Testis (tissue), 3 donors: ENCODE measurements around the gene LMBRD1. TPM values are rescaled to one million over a fixed set of nuclear protein-coding genes. Genes with fewer than 3 reads are reported as not detected.

Experiments
- DNase-seq: peaks from one replicate; pipeline ENCODE4 v3.0.0-alpha.2; 2019
- H3K27ac ChIP-seq, 2 donors: fragments of 200-600 bp; sonication (generic); one replicate each; pipeline ENCODE4 v1.5.1; 2019
- H3K27me3 ChIP-seq: fragments of 200-600 bp; sonication (generic); one replicate; pipeline ENCODE4 v1.5.1; 2019
- H3K36me3 ChIP-seq: fragments of 200-600 bp; sonication (generic); one replicate; pipeline ENCODE4 v1.5.1; 2017; ENCODE audit warnings: low read depth; ENCODE audit errors: missing control alignments
- H3K4me1 ChIP-seq: fragments of 200-600 bp; sonication (generic); one replicate; pipeline ENCODE4 v1.5.1; 2019
- H3K4me3 ChIP-seq, 2 donors: fragments of 200-600 bp; sonication (generic); one replicate each; pipeline ENCODE4 v1.5.1; 2017 to 2019
- H3K9me3 ChIP-seq: fragments of 200-600 bp; sonication (generic); one replicate; pipeline ENCODE4 v1.5.1; 2017
- POLR2A ChIP-seq: fragments of 450-650 bp; IDR thresholded peaks from one replicate; pipeline ENCODE4 v1.6.1; 2017; ENCODE audit warnings: antibody characterized with exemption, mild to moderate bottlenecking, moderate library complexity
- WGBS, 2 donors: methylation state at CpG; one replicate each; pipeline ENCODE4 v1.1.5; 2018; 5-methylcytosine and 5-hydroxymethylcytosine counted together
- intact Hi-C: fragments of 100-400 bp; cut with DNase I; formaldehyde crosslinking; loops from one replicate; pipeline ENCODE4 v1.15.1; 2023; ENCODE audit warnings: low total_unique reads
- polyA plus RNA-seq: library from polyadenylated mRNA; stranded (reverse); fragments of 350-450 nt; fragmentation: Illumina TruSeq; extraction: RNeasy Lipid Tissue Mini Kit (QIAGEN cat#74804); gene quantifications from one replicate; pipeline ENCODE4 v1.2.3, GENCODE V29; 2014; ENCODE audit warnings: low read depth, low replicate concordance; ENCODE audit not compliant: insufficient read depth
- total RNA-seq, 2 donors: library from RNA; depleted of rRNA; stranded (reverse); fragments of >200 nt; gene quantifications; one replicate each; pipeline ENCODE4 v1.2.3, GENCODE V29; 2016
- TF ChIP-seq, protein P1 (sequence below), 3 experiments: fragments of 450-650 bp in 2 of 3; fragments of 200-600 bp in 1 of 3; sonication (generic) in 1 of 3; IDR thresholded peaks; one replicate each; pipeline ENCODE4 v1.5.1; 2016 to 2019; ENCODE audit warnings: antibody characterized with exemption in 3 of 3, mild to moderate bottlenecking in 2 of 3, moderate library complexity in 1 of 3

LMBRD1 gene
- total and polyA plus RNA-seq, 3 donors from 2014 or later: 43.0 to 54.4 (median 49.2) TPM

- Histone ChIP-seq H3K36me3 (no peaks in the 10 kb centered on the region), H3K4me1 (no peaks in the 10 kb centered on the region), H3K4me3 (no peak overlapping the region), H3K27me3 (no peaks in the 10 kb centered on the region), H3K9me3 (no peaks in the 10 kb centered on the region), H3K27ac (no peak overlapping the region)
- 94 to 97% methylated on average over 1 of the region's 1 CpG for WGBS, 2 donors
- TF ChIP-seq POLR2A: no peak
- TF ChIP-seq, protein P1, sequence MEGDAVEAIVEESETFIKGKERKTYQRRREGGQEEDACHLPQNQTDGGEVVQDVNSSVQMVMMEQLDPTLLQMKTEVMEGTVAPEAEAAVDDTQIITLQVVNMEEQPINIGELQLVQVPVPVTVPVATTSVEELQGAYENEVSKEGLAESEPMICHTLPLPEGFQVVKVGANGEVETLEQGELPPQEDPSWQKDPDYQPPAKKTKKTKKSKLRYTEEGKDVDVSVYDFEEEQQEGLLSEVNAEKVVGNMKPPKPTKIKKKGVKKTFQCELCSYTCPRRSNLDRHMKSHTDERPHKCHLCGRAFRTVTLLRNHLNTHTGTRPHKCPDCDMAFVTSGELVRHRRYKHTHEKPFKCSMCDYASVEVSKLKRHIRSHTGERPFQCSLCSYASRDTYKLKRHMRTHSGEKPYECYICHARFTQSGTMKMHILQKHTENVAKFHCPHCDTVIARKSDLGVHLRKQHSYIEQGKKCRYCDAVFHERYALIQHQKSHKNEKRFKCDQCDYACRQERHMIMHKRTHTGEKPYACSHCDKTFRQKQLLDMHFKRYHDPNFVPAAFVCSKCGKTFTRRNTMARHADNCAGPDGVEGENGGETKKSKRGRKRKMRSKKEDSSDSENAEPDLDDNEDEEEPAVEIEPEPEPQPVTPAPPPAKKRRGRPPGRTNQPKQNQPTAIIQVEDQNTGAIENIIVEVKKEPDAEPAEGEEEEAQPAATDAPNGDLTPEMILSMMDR (IDR thresholded peaks at IDR 0.05): no peak
- DNase-seq: peak; percentile 24
- intact Hi-C loops: no loop called here
Measured at GRCh38 chr6:69820438-69820837, 23.6 kb upstream of the LMBRD1 start.

DNA sequence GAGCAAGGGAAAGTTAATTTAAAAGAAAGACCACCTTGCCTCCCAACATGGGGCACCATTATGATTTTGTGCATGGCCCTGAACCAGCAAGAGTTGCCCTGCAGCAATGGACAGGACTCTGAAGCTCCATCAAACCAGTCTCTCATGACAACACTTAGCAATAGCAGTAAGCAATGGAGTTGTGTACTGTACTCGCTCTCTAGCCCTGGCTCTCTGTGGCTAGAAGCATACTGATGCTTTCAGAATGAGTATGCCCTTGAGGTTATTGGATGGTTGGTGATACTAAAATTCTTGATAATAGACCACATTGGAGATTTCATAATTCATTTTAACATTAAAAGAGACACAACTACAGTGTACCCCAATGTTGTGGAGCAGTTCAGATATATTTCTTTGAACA lies 23.2 kb upstream of the LMBRD1 start:
- no peaks in the 10 kb centered on the region for H3K36me3 ChIP-seq

DNA sequence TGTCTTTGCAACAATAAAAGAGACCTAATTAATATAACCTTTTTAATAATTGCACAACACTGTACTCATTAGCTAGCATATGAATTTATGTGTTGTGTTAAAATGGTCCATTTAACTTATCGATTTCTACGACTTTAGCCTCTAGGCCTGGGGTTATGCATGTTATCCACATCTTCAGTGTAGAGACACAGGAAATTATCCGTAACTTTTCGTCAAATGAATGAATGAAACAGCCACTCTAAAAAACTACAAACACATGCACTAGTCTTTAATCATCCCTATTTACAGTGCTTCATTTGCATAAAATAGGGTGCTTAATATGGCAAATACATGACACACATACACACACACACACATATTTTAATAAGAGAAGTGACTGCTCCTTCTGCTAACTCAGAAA lies 22.3 kb upstream of the LMBRD1 start:
- Histone ChIP-seq H3K4me3 (no peak overlapping the region), H3K27ac (no peak overlapping the region), H3K9me3 (no peaks in the 10 kb centered on the region), H3K27me3 (no peaks in the 10 kb centered on the region), H3K36me3 (no peaks in the 10 kb centered on the region), H3K4me1 (no peaks in the 10 kb centered on the region)
- intact Hi-C loops: no loop called here
- no peak for TF ChIP-seq POLR2A
- TF ChIP-seq, protein P1 (IDR thresholded peaks at IDR 0.05): no peak
- WGBS, 2 donors: 86 to 93% methylated on average over 4 of the region's 4 CpGs
- no peak for DNase-seq

More for the DNA sequence above, 23.2 kb upstream of the LMBRD1 start:
- 94 to 95% methylated on average over 1 of the region's 1 CpG for WGBS, 2 donors
- intact Hi-C loops: no loop called here
- Histone ChIP-seq H3K9me3 (no peaks in the 10 kb centered on the region), H3K27ac (no peak overlapping the region), H3K4me1 (no peaks in the 10 kb centered on the region), H3K4me3 (no peak overlapping the region), H3K27me3 (no peaks in the 10 kb centered on the region)
- TF ChIP-seq POLR2A: no peak
- DNase-seq: no peak

GRCh38 chr6:69818223-69818930 lies 21.6 kb upstream of the LMBRD1 start:
- WGBS, 2 donors: 94 to 97% methylated on average over 2 of the region's 2 CpGs
- TF ChIP-seq, protein P1 (IDR thresholded peaks at IDR 0.05): no peak
- TF ChIP-seq POLR2A: no peak
- DNase-seq: no peak
- Histone ChIP-seq H3K27ac (no peak overlapping the region), H3K36me3 (no peaks in the 10 kb centered on the region), H3K27me3 (no peaks in the 10 kb centered on the region), H3K4me1 (no peaks in the 10 kb centered on the region), H3K9me3 (no peaks in the 10 kb centered on the region), H3K4me3 (no peak overlapping the region)
- intact Hi-C loops: no loop called here

GRCh38 chr6:69817358-69817757 lies 20.5 kb upstream of the LMBRD1 start:
- Histone ChIP-seq H3K4me1 (no peaks in the 10 kb centered on the region), H3K9me3 (no peaks in the 10 kb centered on the region), H3K27ac (no peak overlapping the region), H3K27me3 (no peaks in the 10 kb centered on the region), H3K4me3 (no peak overlapping the region), H3K36me3 (no peaks in the 10 kb centered on the region)
- no peak for TF ChIP-seq POLR2A
- TF ChIP-seq, protein P1 (IDR thresholded peaks at IDR 0.05): no peak
- DNase-seq: no peak
- intact Hi-C loops: no loop called here
